Subcutaneous abdominal adipose tissue (tissue), 5 donors: Measurements from ENCODE around the gene RNF114.

Experiments used
- H3K27ac ChIP-seq: one replicate; pipeline ENCODE4 v1.7.0; 2013; ENCODE audit warnings: low read depth, mild to moderate bottlenecking, inconsistent platforms, low read length, moderate library complexity
- H3K27me3 ChIP-seq, 5 donors: one replicate each; pipeline ENCODE4 v1.7.0; 2013; ENCODE audit warnings: low read length in 5 of 5, inconsistent platforms in 1 of 5; ENCODE audit not compliant: control insufficient read depth in 5 of 5, insufficient read depth in 4 of 5
- H3K36me3 ChIP-seq, 5 donors: one replicate each; pipeline ENCODE4 v1.7.0; 2013; ENCODE audit warnings: low read length in 5 of 5; ENCODE audit not compliant: control insufficient read depth in 5 of 5, insufficient read depth in 5 of 5
- H3K4me1 ChIP-seq, 5 donors: one replicate each; pipeline ENCODE4 v1.7.0; 2013; ENCODE audit warnings: low read length in 5 of 5, mild to moderate bottlenecking in 3 of 5, moderate library complexity in 1 of 5; ENCODE audit not compliant: control insufficient read depth in 5 of 5, insufficient read depth in 5 of 5
- H3K4me3 ChIP-seq, 5 donors: one replicate each; pipeline ENCODE4 v1.7.0; 2013; ENCODE audit warnings: low read length in 5 of 5, low read depth in 1 of 5
- H3K9ac ChIP-seq, 5 donors: one replicate each; pipeline ENCODE4 v1.7.0; 2013; ENCODE audit warnings: low read length in 5 of 5, mild to moderate bottlenecking in 4 of 5, moderate library complexity in 3 of 5
- H3K9me3 ChIP-seq, 5 donors: one replicate each; pipeline ENCODE4 v1.7.0; 2013; ENCODE audit warnings: low read length in 5 of 5; ENCODE audit not compliant: control insufficient read depth in 5 of 5
- donor health status: healthy.
- donor health status: healthy.
- donor health status: healthy.
- donor health status: healthy.
- donor health status: healthy.

Gene RNF114

DNA sequence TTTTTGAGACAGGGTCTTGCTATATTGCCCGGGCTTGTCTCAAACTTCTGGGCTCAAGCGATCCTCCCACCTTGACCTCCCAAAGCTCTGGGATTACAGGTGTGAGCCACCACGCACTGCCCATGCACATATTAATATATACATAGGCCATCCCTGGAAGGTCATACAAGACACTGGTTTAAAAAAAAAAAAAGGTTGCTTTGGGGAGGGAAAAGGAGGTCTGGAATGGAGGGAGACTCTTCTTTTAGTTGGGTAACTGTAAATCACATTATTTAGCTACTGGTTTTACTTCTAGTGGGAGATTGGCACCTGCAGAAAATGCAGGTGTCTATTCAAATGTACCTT is 42.5 kb downstream of the RNF114 start:
- Histone ChIP-seq H3K9ac (no peak overlapping the region), H3K4me3 (no peak overlapping the region)

DNA sequence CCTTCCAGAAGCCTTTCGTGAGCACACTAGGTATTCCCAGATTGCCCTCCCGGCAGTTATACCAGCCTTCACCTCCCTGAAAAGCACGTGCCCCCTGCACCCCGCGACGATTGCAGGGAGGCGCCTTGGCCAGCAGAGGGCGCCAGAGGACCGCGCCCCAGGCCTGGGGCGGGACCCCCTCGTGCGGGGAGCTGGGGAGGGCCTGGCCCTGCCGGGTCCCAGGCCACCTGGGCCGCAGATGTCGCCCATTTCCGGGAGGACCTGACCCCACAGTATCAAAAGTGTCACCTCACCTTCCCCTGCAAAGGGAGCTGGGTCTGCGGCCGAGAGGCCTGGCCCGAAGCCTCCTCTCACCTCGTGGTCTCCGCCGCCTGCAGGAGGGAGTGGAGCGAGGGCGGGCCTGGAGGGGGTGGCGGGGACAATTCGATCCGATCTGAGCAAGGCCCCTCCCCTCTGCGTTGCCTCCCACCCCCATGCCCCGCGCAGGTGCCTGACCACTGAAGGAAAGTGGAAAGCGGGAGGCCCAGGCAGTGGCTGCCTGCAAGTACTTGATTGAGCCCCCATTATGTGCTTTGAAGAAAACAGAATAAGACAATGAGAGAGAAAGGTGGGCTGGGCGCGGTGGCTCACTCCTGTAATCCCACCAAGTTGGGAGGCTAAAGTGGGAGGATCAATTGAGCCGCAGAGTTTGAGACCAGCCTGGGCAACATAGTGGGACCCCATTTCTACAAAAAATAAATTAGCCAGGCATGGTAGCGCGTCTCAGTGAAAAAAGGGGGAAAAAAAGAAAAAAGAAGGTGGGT is 43.0 kb downstream of the RNF114 start:
- no peak overlapping the region for H3K27ac ChIP-seq
- H3K27me3 ChIP-seq, result peaks cover 0 to 5% (median 0%) of the 10 kb centered on the region in 5 donors
- H3K4me3 ChIP-seq, result peak overlapping the region in 3 of 5 donors; percentile 17 to 56 (median 42)
- peaks cover 0 to 37% (median 31%) of the 10 kb centered on the region in 5 donors for H3K4me1 ChIP-seq
- H3K9ac ChIP-seq, result no peak overlapping the region
- no peaks in the 10 kb centered on the region for H3K9me3 ChIP-seq
- H3K36me3 ChIP-seq, result peaks cover 0 to 3% (median 0%) of the 10 kb centered on the region in 5 donors

More for the DNA sequence above, 42.5 kb downstream of the RNF114 start:
- peaks cover 0 to 37% (median 31%) of the 10 kb centered on the region in 5 donors for H3K4me1 ChIP-seq
- H3K9me3 ChIP-seq, result no peaks in the 10 kb centered on the region
- H3K36me3 ChIP-seq, result no peaks in the 10 kb centered on the region
- no peak overlapping the region for H3K27ac ChIP-seq
- peaks cover 0 to 5% (median 0%) of the 10 kb centered on the region in 5 donors for H3K27me3 ChIP-seq

DNA sequence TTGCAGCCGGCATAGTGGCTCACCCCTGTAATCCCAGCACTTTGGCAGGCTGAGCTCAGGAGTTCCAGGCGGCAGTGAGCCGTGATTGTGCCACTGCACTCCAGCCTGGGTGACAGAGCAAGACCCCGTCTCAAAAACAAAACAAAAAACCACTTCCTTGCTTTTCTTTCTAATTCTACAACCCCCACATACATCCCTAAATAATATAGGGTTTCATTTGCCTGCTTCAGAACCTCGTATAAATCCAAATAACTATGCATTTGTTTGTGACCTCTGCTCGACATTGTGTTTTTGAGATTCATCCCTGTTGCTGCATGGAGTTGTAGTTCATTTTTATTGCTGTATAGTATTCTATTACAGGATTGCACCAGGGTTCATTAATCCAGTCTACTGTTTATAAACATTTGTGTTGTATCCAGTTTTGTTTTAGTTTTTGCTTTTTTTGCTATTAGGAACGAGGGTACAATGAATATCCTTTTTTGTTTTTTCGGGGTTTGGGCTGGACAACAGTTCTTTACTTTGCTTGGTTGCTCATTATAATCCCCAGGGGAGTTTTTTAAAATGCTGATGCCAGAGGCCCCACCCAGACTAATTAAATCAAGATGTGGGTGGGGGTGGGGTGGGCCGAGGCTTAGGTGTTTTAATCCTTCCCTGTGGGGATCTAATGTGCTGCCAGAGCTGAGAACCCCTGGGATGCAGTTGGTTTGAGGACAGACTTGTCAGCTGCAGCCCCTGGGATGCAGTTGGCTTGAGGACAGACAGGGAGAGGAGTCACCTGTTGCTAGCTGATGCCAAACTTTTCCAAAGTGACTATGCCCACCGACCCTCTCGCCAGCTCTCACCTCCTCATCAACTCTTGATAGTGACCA is 44.2 kb downstream of the RNF114 start:
- Histone ChIP-seq H3K27ac (no peak overlapping the region), H3K4me3 (no peak overlapping the region), H3K4me1 (peaks cover 0 to 46% (median 40%) of the 10 kb centered on the region in 5 donors), H3K9me3 (no peaks in the 10 kb centered on the region), H3K27me3 (peaks cover 0 to 5% (median 0%) of the 10 kb centered on the region in 5 donors), H3K36me3 (peaks cover 0 to 4% (median 0%) of the 10 kb centered on the region in 5 donors), H3K9ac (no peak overlapping the region)

GRCh38 chr20:49981218-49982071 is 45.2 kb downstream of the RNF114 start:
- Histone ChIP-seq H3K9ac (peak overlapping the region in 1 of 5 donors; percentile 16), H3K9me3 (no peaks in the 10 kb centered on the region), H3K27ac (no peak overlapping the region), H3K27me3 (peaks cover 0 to 5% (median 0%) of the 10 kb centered on the region in 5 donors), H3K4me3 (peak overlapping the region in 1 of 5 donors; percentile 56), H3K36me3 (peaks cover 0 to 6% (median 0%) of the 10 kb centered on the region in 5 donors), H3K4me1 (peaks cover 0 to 57% (median 45%) of the 10 kb centered on the region in 5 donors)

GRCh38 chr20:49982072-49982345 is 45.8 kb downstream of the RNF114 start:
- H3K9me3 ChIP-seq, result no peaks in the 10 kb centered on the region
- H3K4me3 ChIP-seq, result peak overlapping the region in 3 of 5 donors; percentile 9 to 56 (median 38)
- peaks cover 0 to 6% (median 0%) of the 10 kb centered on the region in 5 donors for H3K36me3 ChIP-seq
- H3K27ac ChIP-seq, result no peak overlapping the region
- peak overlapping the region in 1 of 5 donors; percentile 16 for H3K9ac ChIP-seq
- H3K27me3 ChIP-seq, result peaks cover 0 to 2% (median 0%) of the 10 kb centered on the region in 5 donors
- peaks cover 0 to 62% (median 48%) of the 10 kb centered on the region in 5 donors for H3K4me1 ChIP-seq

DNA sequence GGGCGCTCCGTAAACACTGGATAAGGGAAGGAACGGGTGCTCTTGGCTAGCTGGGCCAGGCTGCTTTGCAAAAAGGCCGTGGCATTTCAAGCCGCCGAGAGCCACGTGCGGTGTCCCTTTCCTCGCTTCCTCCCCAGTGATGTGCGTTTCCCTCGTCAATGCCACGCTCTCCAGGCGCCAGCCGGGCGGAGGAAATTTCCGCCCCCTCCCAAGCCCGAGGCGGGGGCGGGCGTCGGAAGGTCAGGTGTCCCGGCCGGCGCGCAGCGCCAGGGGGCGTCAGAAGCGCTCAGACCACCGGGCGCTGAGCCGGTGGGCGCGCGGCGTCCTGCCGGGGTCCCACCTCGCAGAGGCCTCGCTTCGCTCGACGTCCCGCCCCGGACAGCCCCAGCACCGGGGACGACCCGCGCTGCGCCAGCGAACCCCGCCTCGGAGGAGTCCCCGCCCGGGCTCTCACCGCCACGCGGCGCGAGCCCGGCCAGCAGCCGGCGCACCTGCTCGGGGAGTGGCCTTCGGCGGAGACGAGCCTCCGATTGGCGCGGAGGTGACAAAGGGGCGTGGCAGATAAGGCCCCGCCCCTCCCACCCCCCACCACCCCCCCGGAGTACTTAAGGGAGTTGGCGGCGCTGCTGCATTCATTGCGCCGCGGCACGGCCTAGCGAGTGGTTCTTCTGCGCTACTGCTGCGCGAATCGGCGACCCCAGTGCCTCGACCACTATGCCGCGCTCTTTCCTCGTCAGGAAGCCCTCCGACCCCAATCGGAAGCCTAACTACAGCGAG is 46.3 kb downstream of the RNF114 start, which contains the start of gene SNAI1:
Gene SNAI1 (plus strand): TSS at position 635 of the 777 bp plus-strand sequence. CDS start 80 bp downstream, at position 715.
- Histone ChIP-seq H3K9ac (peak within 1 kb of the TSS in 4 of 5 donors; percentile 53 to 89 (median 62)), H3K4me1 (peaks cover 2 to 68% (median 50%) of the 10 kb centered on the region in 5 donors), H3K27me3 (peaks cover 0 to 4% (median 0%) of the 10 kb centered on the region in 5 donors), H3K4me3 (peak within 1 kb of the TSS; percentile 55 to 86 (median 68)), H3K27ac (peak within 1 kb of the TSS; percentile 78), H3K36me3 (peaks cover 0 to 8% (median 0%) of the 10 kb centered on the region in 5 donors), H3K9me3 (no peaks in the 10 kb centered on the region)

DNA sequence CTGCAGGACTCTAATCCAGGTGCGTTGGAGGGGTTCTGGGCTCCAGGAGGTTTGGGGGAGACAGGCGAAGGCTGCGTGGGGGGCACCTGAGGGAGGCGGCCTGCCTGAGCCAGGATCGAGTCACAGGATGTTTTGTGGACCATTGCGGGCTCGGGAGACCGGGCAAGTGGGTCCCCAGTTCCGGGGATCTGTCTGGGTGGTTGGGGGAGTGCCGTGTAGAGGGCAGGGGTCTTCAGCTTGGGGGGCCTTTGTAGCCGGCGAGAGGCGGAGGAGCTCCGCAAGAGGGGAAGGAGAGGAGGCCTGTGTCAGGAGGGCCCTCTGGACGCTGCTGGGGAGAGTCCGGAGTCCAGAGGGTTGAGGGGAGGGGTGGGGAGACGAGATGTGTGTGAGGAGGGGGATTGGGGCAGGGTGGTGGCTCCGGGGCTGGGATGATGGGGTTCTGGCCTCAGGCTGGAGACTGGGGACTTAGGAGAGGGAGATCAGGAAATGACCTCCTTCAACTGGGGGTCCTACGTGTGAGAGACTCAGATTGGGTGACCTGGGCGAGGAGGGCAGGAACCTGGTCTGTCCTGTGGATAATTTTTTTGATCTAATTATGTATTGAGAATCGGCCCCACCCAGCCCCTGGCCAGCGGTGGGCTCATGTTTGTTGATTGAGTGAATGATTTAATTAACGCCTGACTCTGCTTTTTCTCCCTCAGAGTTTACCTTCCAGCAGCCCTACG is 47.1 kb downstream of the RNF114 start:
- Histone ChIP-seq H3K27ac (peak overlapping the region; percentile 78), H3K27me3 (peaks cover 0 to 5% (median 0%) of the 10 kb centered on the region in 5 donors), H3K4me3 (peak overlapping the region; percentile 53 to 86 (median 68)), H3K9ac (peak overlapping the region in 4 of 5 donors; percentile 53 to 89 (median 62)), H3K4me1 (peaks cover 5 to 75% (median 50%) of the 10 kb centered on the region in 5 donors), H3K9me3 (no peaks in the 10 kb centered on the region), H3K36me3 (peaks cover 0 to 16% (median 0%) of the 10 kb centered on the region in 5 donors)

- Histone ChIP-seq H3K4me1 (peaks cover 5 to 82% (median 49%) of the 10 kb centered on the region in 5 donors), H3K9ac (peak overlapping the region; percentile 11 to 89 (median 56)), H3K27ac (peak overlapping the region; percentile 78), H3K9me3 (no peaks in the 10 kb centered on the region), H3K27me3 (peaks cover 0 to 6% (median 0%) of the 10 kb centered on the region in 5 donors), H3K36me3 (peaks cover 0 to 16% (median 0%) of the 10 kb centered on the region in 5 donors), H3K4me3 (peak overlapping the region; percentile 9 to 86 (median 68))
Measured at GRCh38 chr20:49983848-49984408, 47.7 kb downstream of the RNF114 start.
